Choroid plexus epithelial cell (primary cell): Measurements from ENCODE around the gene PARP9.

Source experiments
- DNase-seq: peaks from one replicate; pipeline ENCODE4 v3.0.0-alpha.2; 2010; ENCODE audit warnings: low read depth
- H3K4me3 ChIP-seq: 2 replicates; pipeline ENCODE4 v1.5.1; 2011; ENCODE audit warnings: low read depth, mild to moderate bottlenecking, control low read depth, low read length, moderate library complexity
- CTCF ChIP-seq: conservative IDR thresholded peaks from 2 replicates; pipeline ENCODE4 v1.5.1; 2011; ENCODE audit warnings: low read depth, mild to moderate bottlenecking, control low read depth, inconsistent platforms, low read length, moderate library complexity

The PARP9 gene

GRCh38 chr3:122493296-122493695 is 70.8 kb downstream of the PARP9 start:
- DNase-seq = peak; percentile 82
- no peak for TF ChIP-seq CTCF
- H3K4me3 ChIP-seq = no peak overlapping the region

DNA sequence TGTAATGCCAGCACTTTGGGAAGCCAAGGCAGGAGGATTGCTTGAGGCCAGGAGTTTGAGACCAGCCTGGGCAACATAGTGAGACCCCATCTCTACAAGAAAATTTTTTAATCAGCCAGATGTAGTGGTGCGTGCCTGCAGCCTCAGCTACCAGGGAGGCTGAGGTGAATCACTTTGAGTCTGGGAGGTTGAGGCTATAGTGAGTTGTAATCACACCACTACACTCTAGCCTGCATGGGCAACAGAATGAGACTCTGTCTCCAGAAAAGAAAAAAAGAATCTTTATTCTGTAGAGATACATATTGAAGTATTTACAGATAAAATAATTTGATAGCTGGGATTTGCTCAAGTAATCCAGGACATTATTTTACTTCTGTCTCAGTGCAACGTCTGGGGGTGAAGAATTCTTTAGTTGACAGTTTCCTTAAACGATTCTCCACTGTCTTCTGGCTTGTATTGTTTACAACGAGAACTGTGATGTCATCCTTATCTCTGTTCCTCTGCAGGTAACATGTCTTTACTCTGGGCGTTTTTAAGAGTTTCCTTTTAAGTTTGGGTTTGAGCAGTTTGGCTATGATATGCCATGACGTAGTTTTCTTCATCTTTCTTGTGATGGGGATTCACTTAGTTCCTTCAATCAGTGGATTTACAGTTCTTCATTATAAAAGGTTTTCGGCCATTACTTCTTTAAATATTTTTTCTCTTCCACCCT is 75.7 kb downstream of the PARP9 start:
- no peak for DNase-seq
- TF ChIP-seq CTCF = no peak
- H3K4me3 ChIP-seq = no peak overlapping the region

DNA sequence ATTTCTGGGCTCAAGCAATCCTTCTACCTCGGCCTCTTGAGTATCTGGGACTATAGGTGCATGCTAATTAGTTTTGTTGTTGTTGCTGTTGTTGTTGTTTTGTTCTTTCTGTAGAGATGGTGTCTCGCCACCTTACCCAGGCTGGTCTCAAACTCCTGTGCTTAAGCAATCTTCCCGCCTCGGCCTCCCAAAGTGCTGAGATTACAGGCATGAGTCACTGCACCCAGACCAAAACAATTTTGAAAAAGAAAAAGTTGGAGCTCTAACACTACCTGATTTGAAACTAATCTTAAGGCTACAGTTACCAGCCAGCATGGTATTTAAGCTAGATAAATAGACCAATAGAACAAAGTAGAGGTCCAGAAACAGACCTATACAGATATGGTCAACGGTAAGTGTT is 79.1 kb downstream of the PARP9 start:
- TF ChIP-seq CTCF = no peak
- DNase-seq = peak; percentile 73
- no peak overlapping the region for H3K4me3 ChIP-seq

GRCh38 chr3:122481390-122481789 is 82.7 kb downstream of the PARP9 start:
- no peak overlapping the region for H3K4me3 ChIP-seq
- DNase-seq = no peak
- no peak for TF ChIP-seq CTCF
